ENCODE data around the gene CCDC73. TPM values are rescaled to one million over a fixed set of nuclear protein-coding genes. Genes with fewer than 3 reads are reported as not detected.
"Not testable (repeated sequence)": the region's sequence is repeated elsewhere in the genome, so short reads cannot be mapped to it uniquely, and the experiment has no call there.

CCDC73 gene
- total RNA-seq, 1 donor from 2014 or later: not detected

DNA sequence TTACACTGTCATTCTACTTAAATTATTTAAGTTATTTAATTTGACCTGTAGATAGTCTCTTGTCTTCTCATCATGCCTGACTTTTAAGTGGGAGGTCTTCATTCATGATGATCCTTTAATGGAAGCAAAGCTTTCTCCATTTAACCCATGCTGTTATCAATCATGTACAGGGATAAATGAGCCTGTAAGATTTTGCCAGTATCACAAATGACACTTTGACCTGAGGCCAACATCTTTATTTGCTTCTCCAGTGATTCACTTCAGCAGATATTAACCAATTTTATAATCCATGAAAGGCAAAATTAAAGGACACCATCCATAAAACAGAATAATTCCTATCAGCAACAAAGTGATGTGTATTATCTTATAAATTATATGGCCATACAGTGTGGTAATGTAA is 7.7 kb downstream of the CCDC73 start:
- Histone ChIP-seq H3K4me3 (no peak overlapping the region), H3K27ac (replicated peaks) (no peak overlapping the region), H3K9me3 (replicated peaks) (no peaks in the 10 kb centered on the region), H3K4me1 (no peaks in the 10 kb centered on the region), H3K36me3 (no peaks in the 10 kb centered on the region), H3K27me3 (ENCODE audit: low read depth) (peaks cover 25% of the 10 kb centered on the region)
- intact Hi-C loops (cut with micrococcal nuclease): no loop called here
- TF ChIP-seq, protein P1, sequence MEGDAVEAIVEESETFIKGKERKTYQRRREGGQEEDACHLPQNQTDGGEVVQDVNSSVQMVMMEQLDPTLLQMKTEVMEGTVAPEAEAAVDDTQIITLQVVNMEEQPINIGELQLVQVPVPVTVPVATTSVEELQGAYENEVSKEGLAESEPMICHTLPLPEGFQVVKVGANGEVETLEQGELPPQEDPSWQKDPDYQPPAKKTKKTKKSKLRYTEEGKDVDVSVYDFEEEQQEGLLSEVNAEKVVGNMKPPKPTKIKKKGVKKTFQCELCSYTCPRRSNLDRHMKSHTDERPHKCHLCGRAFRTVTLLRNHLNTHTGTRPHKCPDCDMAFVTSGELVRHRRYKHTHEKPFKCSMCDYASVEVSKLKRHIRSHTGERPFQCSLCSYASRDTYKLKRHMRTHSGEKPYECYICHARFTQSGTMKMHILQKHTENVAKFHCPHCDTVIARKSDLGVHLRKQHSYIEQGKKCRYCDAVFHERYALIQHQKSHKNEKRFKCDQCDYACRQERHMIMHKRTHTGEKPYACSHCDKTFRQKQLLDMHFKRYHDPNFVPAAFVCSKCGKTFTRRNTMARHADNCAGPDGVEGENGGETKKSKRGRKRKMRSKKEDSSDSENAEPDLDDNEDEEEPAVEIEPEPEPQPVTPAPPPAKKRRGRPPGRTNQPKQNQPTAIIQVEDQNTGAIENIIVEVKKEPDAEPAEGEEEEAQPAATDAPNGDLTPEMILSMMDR (IDR thresholded peaks at IDR 0.05; ENCODE audit: borderline replicate concordance): no peak
- DNase-seq: no peak

DNA sequence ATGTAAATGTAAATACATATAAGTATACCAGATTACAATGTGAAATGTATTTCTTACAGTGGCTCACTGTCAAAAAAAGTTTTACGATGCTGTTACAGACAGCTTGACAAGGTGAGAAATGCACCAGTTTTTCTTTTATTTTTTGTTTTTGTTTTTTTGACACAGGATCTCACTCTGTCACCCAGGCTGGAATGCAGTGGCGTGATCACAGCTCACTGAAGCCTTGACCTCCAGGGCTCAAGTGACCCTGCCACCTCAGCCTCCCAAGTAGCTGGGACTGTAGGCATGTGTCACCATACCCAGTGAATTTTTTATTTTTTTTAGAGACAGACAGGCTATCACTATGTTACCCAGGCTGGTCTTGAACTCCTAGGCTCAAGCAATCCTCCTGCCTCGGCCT is 9.2 kb downstream of the CCDC73 start:
- no peak for DNase-seq

DNA sequence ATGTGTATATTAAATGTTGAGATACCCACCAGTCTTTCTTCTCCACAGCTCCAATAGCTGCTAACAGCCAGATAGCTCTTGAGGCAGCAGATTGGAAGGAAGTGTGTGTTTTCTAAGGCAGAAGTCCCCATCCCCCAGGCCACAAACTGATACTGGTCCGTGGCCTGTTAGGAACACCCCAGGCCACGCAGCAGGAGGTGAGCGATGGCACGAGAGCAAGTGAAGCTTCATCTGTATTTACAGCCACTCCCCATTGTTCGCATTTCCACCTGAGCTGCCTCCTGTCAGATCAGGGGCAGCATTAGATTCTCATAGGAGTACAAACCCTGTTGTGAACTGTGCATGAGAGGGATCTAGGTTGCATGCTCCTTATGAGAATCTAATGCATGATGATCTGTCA is 12.7 kb downstream of the CCDC73 start:
- H3K4me1 ChIP-seq: no peaks in the 10 kb centered on the region
- peaks cover 5% of the 10 kb centered on the region for H3K27me3 ChIP-seq (ENCODE audit: low read depth)
- no peaks in the 10 kb centered on the region for H3K9me3 ChIP-seq (replicated peaks)
- no peak overlapping the region for H3K27ac ChIP-seq (replicated peaks)
- H3K36me3 ChIP-seq: no peaks in the 10 kb centered on the region
- H3K4me3 ChIP-seq: no peak overlapping the region
- DNase-seq: no peak
- intact Hi-C loops (cut with micrococcal nuclease): no loop called here
- TF ChIP-seq, protein P1 (IDR thresholded peaks at IDR 0.05; ENCODE audit: borderline replicate concordance): no peak

More for the DNA sequence above, 9.2 kb downstream of the CCDC73 start:
- Histone ChIP-seq H3K9me3 (replicated peaks) (no peaks in the 10 kb centered on the region), H3K36me3 (no peaks in the 10 kb centered on the region), H3K4me1 (no peaks in the 10 kb centered on the region), H3K27me3 (ENCODE audit: low read depth) (peaks cover 29% of the 10 kb centered on the region), H3K4me3 (no peak overlapping the region), H3K27ac (replicated peaks) (no peak overlapping the region)
- TF ChIP-seq, protein P1 (IDR thresholded peaks at IDR 0.05; ENCODE audit: borderline replicate concordance): no peak
- intact Hi-C loops (cut with micrococcal nuclease): no loop called here

DNA sequence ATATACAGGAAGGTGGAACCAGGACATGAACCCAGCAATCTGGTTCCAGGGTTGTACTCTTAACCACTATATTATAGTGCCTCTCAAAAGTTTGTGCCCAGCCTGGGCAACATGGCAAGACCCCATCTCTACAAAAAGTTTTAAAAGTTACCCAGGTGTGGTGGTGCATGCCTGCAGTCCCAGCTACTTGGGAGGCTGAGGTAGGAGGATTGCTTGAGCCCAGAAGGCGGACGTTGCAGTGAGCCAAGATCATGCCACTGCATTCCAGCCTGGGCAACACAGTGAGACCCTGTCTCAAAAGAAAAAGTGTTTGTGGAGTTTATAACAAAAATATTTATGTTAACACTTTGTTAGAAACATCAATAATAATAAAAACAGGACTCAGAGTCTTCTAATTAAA is 13.6 kb downstream of the CCDC73 start:
- H3K27me3 ChIP-seq (ENCODE audit: low read depth); H3K4me3 ChIP-seq; DNase-seq; H3K36me3 ChIP-seq; H3K27ac ChIP-seq (replicated peaks); H3K9me3 ChIP-seq (replicated peaks); H3K4me1 ChIP-seq; intact Hi-C loops (cut with micrococcal nuclease): not testable (repeated sequence)

DNA sequence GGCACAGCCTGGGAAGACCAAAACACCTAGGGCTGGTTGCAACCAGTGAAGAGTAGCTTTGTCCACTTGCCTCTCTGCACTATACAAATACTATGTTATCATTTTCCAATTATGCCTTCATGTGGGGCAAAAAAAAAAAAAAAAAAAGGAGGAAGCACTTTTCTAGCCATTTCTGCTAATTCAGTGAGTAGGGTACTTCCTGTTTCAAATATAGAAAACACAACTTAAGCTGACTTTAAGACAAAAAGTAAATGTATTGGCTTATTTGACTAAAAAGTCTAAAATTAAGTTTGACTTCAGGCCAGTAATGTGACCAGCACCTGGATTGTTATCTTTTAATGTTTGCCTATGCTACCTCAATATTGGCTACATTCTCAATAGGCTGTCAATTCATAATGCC is 15.3 kb downstream of the CCDC73 start:
- Histone ChIP-seq H3K9me3 (replicated peaks) (no peaks in the 10 kb centered on the region), H3K4me3 (no peak overlapping the region), H3K27me3 (ENCODE audit: low read depth) (peaks cover 5% of the 10 kb centered on the region), H3K36me3 (no peaks in the 10 kb centered on the region), H3K4me1 (no peaks in the 10 kb centered on the region), H3K27ac (replicated peaks) (no peak overlapping the region)
- TF ChIP-seq, protein P1 (IDR thresholded peaks at IDR 0.05; ENCODE audit: borderline replicate concordance): no peak
- no peak for DNase-seq
- intact Hi-C loops (cut with micrococcal nuclease): no loop called here

DNA sequence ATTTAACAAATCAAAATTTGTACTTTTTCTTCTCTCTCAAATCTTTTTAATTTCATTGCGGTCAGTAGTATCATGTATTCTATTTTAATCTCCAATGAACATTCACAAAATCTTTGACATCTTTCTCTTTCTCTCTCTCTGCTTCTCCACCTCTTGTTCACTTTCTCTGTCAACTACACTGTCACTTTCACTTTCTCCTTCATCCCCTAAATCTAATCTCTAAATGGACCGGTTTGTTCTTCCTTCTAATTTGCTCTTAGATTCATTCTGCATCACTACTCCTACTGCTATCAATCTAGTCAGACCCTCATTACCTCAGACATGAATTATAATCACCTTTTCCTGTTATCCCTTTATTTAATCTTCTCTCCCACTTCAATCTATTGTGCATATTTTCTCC is 18.6 kb downstream of the CCDC73 start:
- no peak for DNase-seq
- TF ChIP-seq, protein P1 (IDR thresholded peaks at IDR 0.05; ENCODE audit: borderline replicate concordance): no peak
- Histone ChIP-seq H3K9me3 (replicated peaks) (no peaks in the 10 kb centered on the region), H3K4me3 (no peak overlapping the region), H3K4me1 (no peaks in the 10 kb centered on the region), H3K27ac (replicated peaks) (no peak overlapping the region), H3K36me3 (no peaks in the 10 kb centered on the region), H3K27me3 (ENCODE audit: low read depth) (peaks cover 5% of the 10 kb centered on the region)
- intact Hi-C loops (cut with micrococcal nuclease): no loop called here
